Hypothalamus (tissue), 51 donors: ENCODE data around the gene CDR2.

ENCODE experiments used
- DNase-seq, 51 donors: peaks; one replicate each; lab custom pipeline; 2025; lab: John Stamatoyannopoulos, UW

CDR2 gene

GRCh38 chr16:22325598-22326368, 48.6 kb downstream of the CDR2 start:
- no peak for DNase-seq

GRCh38 chr16:22324787-22325597, 49.4 kb downstream of the CDR2 start:
- DNase-seq = no peak

GRCh38 chr16:22323959-22324786, 50.2 kb downstream of the CDR2 start:
- DNase-seq = no peak

- no peak for DNase-seq
Measured at GRCh38 chr16:22323173-22323958, 51.1 kb downstream of the CDR2 start.

GRCh38 chr16:22322741-22323140, 51.7 kb downstream of the CDR2 start:
- DNase-seq = no peak

GRCh38 chr16:22322021-22322471, 52.4 kb downstream of the CDR2 start:
- no peak for DNase-seq

GRCh38 chr16:22321340-22322001, 52.9 kb downstream of the CDR2 start:
- DNase-seq = peak in 30 of 51 donors; percentile 7 to 66 (median 34)

GRCh38 chr16:22320572-22321339, 53.7 kb downstream of the CDR2 start:
- DNase-seq = no peak

- no peak for DNase-seq
Measured at GRCh38 chr16:22318690-22319358, 55.6 kb downstream of the CDR2 start.

- no peak for DNase-seq
Measured at GRCh38 chr16:22317625-22318024, 56.8 kb downstream of the CDR2 start.

- DNase-seq = no peak
Measured at GRCh38 chr16:22317001-22317530, 57.4 kb downstream of the CDR2 start.

GRCh38 chr16:22316411-22316811, 58.0 kb downstream of the CDR2 start:
- DNase-seq = no peak

GRCh38 chr16:22315979-22316378, 58.4 kb downstream of the CDR2 start:
- no peak for DNase-seq

GRCh38 chr16:22314661-22315626, 59.5 kb downstream of the CDR2 start:
- DNase-seq = no peak

GRCh38 chr16:22313876-22314470, 60.4 kb downstream of the CDR2 start:
- no peak for DNase-seq
